GM12873 (cell line): Measurements from ENCODE around the gene PTPRE.

Experiments
- CTCF ChIP-seq: IDR thresholded peaks from 2 replicates; pipeline ENCODE4 v1.5.1; 2012; ENCODE audit warnings: low read depth, mild to moderate bottlenecking, moderate library complexity, low read length, control low read depth; ENCODE audit not compliant: insufficient read depth; ENCODE audit errors: missing control alignments

PTPRE gene

GRCh38 chr10:127892743-127893142, 14.2 kb upstream of the PTPRE start, which contains the start of gene CLRN3:
TSS of gene CLRN3 (minus strand) at chr10:127892941. CDS start at chr10:127892784, 157 bp downstream.
- no peak for TF ChIP-seq CTCF

- no peak for TF ChIP-seq CTCF
Observed at GRCh38 chr10:127894146-127894545, 12.8 kb upstream of the PTPRE start.

GRCh38 chr10:127896590-127896989, 10.3 kb upstream of the PTPRE start:
- no peak for TF ChIP-seq CTCF

GRCh38 chr10:127897177-127897576, 9.7 kb upstream of the PTPRE start:
- no peak for TF ChIP-seq CTCF

- no peak for TF ChIP-seq CTCF
Observed at GRCh38 chr10:127899766-127900387, 7.0 kb upstream of the PTPRE start.

GRCh38 chr10:127903789-127904188, 3.1 kb upstream of the PTPRE start:
- TF ChIP-seq CTCF, result no peak

GRCh38 chr10:127904311-127905000, 2.4 kb upstream of the PTPRE start:
- no peak for TF ChIP-seq CTCF
